Neural crest cell (in vitro differentiated cells): Measurements from ENCODE around the gene RMND5B. TPM values are rescaled to one million over a fixed set of nuclear protein-coding genes. Genes with fewer than 3 reads are reported as not detected.

Source experiments
- DNase-seq: peaks from one replicate; pipeline ENCODE4 v3.0.0; 2021; ENCODE audit warnings: low read depth, mixed read lengths, low spot score
- H3K27ac Mint-ChIP-seq: one replicate; pipeline ENCODE4 v1.8.0; 2021; ENCODE audit warnings: mild to moderate bottlenecking, mixed read lengths; ENCODE audit not compliant: unreplicated experiment
- H3K27me3 Mint-ChIP-seq: 2 replicates; pipeline ENCODE4 v1.8.0; 2021; ENCODE audit warnings: low read depth, mild to moderate bottlenecking, mixed read lengths
- H3K36me3 Mint-ChIP-seq: 2 replicates; pipeline ENCODE4 v1.8.0; 2021; ENCODE audit warnings: low read depth, mild to moderate bottlenecking, mixed read lengths
- H3K4me1 Mint-ChIP-seq: 2 replicates; pipeline ENCODE4 v1.8.0; 2021; ENCODE audit warnings: mixed read lengths
- H3K4me3 Mint-ChIP-seq: one replicate; pipeline ENCODE4 v1.8.0; 2021; ENCODE audit warnings: mild to moderate bottlenecking, mixed read lengths
- H3K9me3 Mint-ChIP-seq: 2 replicates; pipeline ENCODE4 v1.8.0; 2021; ENCODE audit warnings: mixed read lengths
- CTCF ChIP-seq: fragments of 200-600 bp; sonication (generic); conservative IDR thresholded peaks from 2 replicates; pipeline ENCODE4 v1.5.0; 2021; ENCODE audit warnings: antibody characterized with exemption, mild to moderate bottlenecking
- total RNA-seq: library from RNA; stranded (reverse); gene quantifications from 2 replicates; pipeline ENCODE4 v1.2.1, GENCODE V29; 2021

The RMND5B gene
- total RNA-seq, 1 donor from 2014 or later = 43.5 TPM

DNA sequence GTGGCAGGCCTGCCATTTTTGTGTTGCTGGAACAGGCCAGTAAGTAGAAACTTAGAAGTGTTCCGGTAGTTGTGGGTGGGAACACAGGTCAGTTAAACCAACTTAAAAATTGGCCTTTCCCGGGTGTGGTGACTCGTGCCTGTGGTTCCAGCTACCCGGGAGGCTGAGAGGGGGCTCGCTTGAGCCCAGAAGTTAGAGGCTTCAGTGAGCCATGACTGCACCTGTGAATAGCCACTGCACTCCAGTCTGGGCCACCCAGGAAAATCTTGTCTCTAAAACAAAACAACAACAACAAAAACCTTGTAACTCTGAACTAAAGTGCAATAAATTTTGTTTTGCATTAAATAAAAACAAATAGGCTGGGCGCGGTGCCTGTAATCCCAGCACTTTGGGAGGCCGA, 24.3 kb downstream of the RMND5B start:
- no peak for DNase-seq
- Mint-ChIP-seq H3K4me3 (no peak overlapping the region), H3K4me1 (peaks cover 22% of the 10 kb centered on the region), H3K36me3 (peaks cover 5% of the 10 kb centered on the region), H3K9me3 (no peaks in the 10 kb centered on the region), H3K27me3 (peaks cover 7% of the 10 kb centered on the region), H3K27ac (no peak overlapping the region)
- no peak for TF ChIP-seq CTCF

GRCh38 chr5:178160176-178160575, 29.4 kb downstream of the RMND5B start:
- H3K9me3 Mint-ChIP-seq = no peaks in the 10 kb centered on the region
- no peak overlapping the region for H3K4me3 Mint-ChIP-seq
- no peak for TF ChIP-seq CTCF
- no peaks in the 10 kb centered on the region for H3K36me3 Mint-ChIP-seq
- no peak for DNase-seq
- peaks cover 22% of the 10 kb centered on the region for H3K27me3 Mint-ChIP-seq
- peaks cover 10% of the 10 kb centered on the region for H3K4me1 Mint-ChIP-seq
- H3K27ac Mint-ChIP-seq = no peak overlapping the region

- Mint-ChIP-seq H3K9me3 (no peaks in the 10 kb centered on the region), H3K27ac (no peak overlapping the region), H3K27me3 (peaks cover 22% of the 10 kb centered on the region), H3K4me1 (peaks cover 10% of the 10 kb centered on the region), H3K36me3 (no peaks in the 10 kb centered on the region), H3K4me3 (no peak overlapping the region)
- TF ChIP-seq CTCF = no peak
- no peak for DNase-seq
Observed at GRCh38 chr5:178162481-178162880, 31.7 kb downstream of the RMND5B start.

GRCh38 chr5:178163772-178164735, 33.2 kb downstream of the RMND5B start:
- peak; percentile 98 for DNase-seq
- no peaks in the 10 kb centered on the region for H3K36me3 Mint-ChIP-seq
- H3K9me3 Mint-ChIP-seq = no peaks in the 10 kb centered on the region
- H3K27me3 Mint-ChIP-seq = peaks cover 22% of the 10 kb centered on the region
- H3K4me3 Mint-ChIP-seq = peak overlapping the region; percentile 23
- peak; percentile 99 for TF ChIP-seq CTCF
- H3K4me1 Mint-ChIP-seq = peaks cover 10% of the 10 kb centered on the region
- no peak overlapping the region for H3K27ac Mint-ChIP-seq

GRCh38 chr5:178165581-178165980, 34.8 kb downstream of the RMND5B start:
- no peak for DNase-seq
- Mint-ChIP-seq H3K36me3 (no peaks in the 10 kb centered on the region), H3K27ac (no peak overlapping the region)

More at GRCh38 chr5:178165581-178165980, 34.8 kb downstream of the RMND5B start:
- Mint-ChIP-seq H3K4me3 (no peak overlapping the region), H3K9me3 (no peaks in the 10 kb centered on the region), H3K27me3 (peaks cover 20% of the 10 kb centered on the region), H3K4me1 (peaks cover 10% of the 10 kb centered on the region)
- no peak for TF ChIP-seq CTCF
